Muscle of back (tissue), 11 donors: ENCODE data around the gene RPS3. TPM values are rescaled to one million over a fixed set of nuclear protein-coding genes. Genes with fewer than 3 reads are reported as not detected.
"Not testable (repeated sequence)": the region's sequence is repeated elsewhere in the genome, so short reads cannot be mapped to it uniquely, and the experiment has no call there.

Source experiments
- DNase-seq, 3 donors: peaks; one replicate each; pipeline versions ENCODE4 v3.0.0 to v3.0.0-alpha.2; 2013
- polyA plus RNA-seq, 10 donors: library from polyadenylated mRNA; unstranded; fragments of 120-200 nt; gene quantifications; one replicate each; pipeline ENCODE4 v1.2.1, GENCODE V29; 2013; ENCODE audit not compliant: insufficient read length in 10 of 10

RPS3 gene
- polyA plus RNA-seq, 10 donors = 2,502 to 3,842 (median 3,380) TPM

DNA sequence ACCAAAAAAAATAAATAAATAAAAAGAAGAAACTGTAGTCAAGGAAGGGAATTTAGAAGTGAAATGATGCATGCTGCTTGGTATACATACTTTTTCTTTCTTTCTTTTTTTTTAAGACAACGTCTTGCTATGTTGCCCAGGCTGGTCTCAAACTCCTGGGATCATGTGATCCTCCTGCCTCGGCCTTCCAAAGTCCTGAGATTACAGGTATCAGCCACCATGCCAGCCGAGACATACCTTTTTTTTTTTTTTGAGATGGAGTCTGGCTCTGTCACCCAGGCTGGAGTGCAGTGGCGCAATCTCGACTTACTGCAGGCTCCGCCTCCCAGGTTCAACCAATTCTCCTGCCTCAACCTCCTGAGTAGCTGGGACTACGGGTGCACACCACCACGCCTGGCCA is 26.1 kb upstream of the RPS3 start:
- DNase-seq = no peak

DNA sequence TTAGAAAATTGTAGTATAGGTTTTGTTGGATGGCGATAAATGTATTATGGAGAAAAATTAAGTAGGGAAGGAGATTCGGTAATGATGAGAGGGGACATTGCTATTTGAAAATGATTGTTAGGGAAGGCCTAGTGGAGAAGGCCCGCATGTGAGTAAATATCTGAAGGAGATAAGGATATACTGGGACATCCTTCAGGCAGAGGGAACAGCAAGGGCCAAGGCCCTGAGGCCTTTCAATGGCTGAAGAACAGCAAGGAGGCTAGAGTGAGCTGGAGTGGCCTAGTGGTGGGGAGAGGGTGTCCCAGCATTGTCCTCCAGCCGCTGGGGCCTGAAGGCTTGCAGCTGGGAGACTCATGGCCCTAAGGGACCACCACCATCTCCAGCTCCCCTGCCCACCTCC is 24.7 kb upstream of the RPS3 start:
- DNase-seq = no peak

DNA sequence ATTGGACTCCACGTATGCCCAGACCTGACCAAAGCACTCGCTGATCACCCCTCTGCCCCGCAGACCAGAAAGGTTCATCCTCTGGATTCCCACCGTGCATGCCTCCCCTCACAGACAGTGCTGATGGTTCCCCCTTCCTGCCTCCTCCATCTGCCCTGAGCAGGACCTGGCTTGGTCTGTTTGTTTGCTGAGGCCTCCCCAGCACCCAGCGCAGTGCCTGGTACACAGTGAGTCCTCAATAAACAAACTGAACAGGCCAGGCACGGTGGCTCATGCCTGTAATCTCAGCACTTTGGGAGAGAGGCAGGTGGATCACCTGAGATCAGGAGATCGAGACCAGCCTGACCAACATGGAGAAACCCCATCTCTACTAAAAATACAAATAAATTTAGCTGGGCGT is 23.7 kb upstream of the RPS3 start:
- no peak for DNase-seq

GRCh38 chr11:75376175-75376574 is 23.1 kb upstream of the RPS3 start:
- DNase-seq = no peak

DNA sequence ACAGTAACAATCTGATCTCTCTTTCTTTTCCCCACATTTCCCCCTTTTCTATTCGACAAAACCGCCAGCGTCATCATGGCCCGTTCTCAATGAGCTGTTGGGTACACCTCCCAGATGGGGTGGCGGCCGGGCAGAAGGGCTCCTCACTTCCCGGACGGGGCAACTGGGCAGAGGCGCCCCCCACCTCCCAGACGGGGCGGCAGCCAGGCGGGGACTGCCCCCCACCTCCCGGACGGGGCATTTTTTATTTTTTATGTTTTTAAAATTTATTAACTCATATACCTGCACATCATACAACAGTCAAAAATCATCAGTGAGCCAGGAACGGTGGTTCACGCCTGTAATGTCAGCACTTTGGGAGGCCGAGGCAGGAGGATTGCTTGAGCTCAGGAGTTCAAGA is 20.5 kb upstream of the RPS3 start:
- DNase-seq = not testable (repeated sequence)

- no peak for DNase-seq
Observed at GRCh38 chr11:75380245-75380644, 19.1 kb upstream of the RPS3 start.

- peak; percentile 45 to 50 (median 47) for DNase-seq
Observed at GRCh38 chr11:75380716-75381420, 18.4 kb upstream of the RPS3 start.

DNA sequence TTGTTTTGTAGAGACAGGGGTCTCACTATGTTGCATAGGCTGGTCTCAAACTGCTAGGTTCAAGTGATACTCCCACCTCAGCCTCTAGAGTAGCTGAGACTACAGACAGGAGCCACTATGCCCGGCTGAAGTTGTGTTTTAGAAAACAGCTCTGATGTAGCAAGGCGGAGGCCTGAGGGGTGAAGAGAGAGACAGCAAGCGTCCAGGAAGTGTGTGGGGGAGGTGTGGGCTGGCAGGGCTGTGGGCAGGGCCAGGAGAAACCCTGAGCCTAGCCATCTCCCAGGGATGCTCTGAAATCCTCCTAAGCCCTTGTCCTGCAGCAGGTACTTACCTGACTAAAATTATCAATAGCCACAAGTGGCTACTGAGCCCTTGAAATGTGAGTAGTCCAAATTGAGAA is 16.1 kb upstream of the RPS3 start:
- DNase-seq = no peak

DNA sequence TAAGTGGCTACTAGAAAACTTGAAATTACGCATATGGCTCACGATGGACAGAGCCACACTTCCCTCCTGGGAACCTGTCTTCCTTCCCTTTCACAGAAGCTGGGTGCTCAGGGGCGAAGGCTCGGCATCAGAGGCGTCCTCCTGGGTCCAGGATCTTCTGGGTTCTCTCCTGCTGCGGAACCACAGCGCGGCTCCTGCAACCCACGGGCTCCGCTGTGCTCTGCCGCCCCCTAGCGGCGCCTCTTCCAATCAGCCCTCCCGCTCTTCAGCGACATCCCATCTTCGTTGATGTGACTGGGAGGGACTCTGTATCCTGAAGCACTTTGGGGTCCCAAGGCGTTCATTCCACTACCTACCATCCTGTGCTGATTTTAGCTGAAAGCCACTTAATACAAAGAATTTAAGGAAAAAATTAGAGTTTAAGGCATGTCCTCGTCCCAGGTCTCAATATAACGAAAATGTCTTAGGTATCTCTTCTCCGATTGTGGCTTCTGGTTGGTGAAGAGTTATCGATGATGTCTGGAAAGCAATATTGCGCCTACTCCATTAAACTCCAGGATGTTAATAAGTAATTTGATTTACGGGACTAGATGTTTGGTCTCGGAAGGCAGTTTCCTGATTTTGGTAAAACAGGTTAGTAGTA is 14.8 kb upstream of the RPS3 start:
- DNase-seq = peak; percentile 58 to 87 (median 86)

DNA sequence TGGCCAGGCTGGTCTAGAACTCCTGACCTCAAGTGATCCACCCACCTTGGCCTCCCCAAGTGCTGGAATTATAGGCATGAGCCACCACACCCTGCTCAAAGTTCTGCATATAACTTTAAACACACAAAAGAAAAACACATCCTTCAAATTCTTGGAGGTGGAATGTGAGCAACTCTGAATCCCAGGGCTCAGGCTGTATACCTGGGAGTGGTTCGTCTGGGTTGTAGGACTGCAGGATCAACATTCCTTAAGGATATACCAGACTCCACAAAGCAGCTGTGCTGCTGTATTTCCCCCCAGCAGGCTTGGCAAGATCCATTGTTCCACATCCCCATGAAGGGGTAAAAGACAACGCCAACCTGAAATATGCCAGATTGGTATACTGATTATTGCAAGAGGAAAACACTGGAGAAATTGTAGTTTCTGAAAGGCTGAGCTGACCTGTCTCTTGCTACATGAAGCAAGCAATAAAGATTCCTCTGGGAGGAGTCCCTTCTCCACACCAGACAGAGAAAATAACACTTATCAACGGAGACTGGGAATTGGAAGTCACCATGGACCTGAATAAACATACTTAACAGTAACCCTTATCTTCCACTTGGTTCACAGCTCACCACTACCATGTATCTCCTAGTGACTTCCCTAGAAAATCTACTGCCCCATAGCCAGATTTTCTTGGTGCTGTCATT is 12.2 kb upstream of the RPS3 start:
- DNase-seq = no peak

GRCh38 chr11:75387736-75388294 is 11.5 kb upstream of the RPS3 start:
- no peak for DNase-seq

GRCh38 chr11:75388386-75389275 is 10.7 kb upstream of the RPS3 start:
- DNase-seq = peak; percentile 61 to 83 (median 69)

DNA sequence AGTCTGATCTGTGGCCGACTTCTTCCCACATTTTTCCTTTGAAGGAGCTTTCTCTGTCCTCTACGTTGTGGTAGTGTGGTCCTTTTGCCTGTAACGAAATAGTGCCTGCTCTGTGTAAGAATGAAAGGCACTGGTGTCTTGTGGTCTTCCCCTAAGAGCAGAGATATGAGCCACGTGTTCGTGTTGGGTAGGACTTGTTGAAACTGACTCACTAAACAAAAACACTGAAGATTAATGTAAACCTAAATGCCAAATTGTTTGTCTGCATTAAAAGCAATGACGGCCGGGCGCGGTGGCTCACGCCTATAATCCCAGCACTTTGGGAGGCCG is 10.1 kb upstream of the RPS3 start:
- no peak for DNase-seq

DNA sequence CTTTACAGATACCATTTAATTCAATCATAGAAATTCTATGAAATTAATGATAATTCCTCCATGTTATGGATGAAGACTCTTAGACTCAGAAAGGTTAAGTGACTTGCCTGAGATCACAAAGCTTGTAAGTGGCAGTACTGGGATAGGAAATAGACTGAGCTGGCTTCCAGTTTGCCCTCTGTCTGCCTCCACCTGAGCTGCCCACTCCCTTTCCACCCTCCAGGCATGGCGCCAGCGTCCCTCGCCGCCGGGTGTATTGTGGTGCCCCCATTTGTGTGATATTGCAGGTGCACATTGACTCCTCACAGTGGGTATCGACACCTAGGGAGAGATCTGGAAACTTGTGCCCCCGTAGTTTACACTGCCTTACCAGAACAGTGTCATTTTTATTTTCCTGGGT is 9.4 kb upstream of the RPS3 start:
- no peak for DNase-seq

GRCh38 chr11:75394085-75394840 is 5.1 kb upstream of the RPS3 start:
- DNase-seq = no peak

GRCh38 chr11:75398906-75399305 is 412 bp upstream of the RPS3 start:
- no peak for DNase-seq

- peak in 1 of 3 donors; percentile 65 for DNase-seq
Observed at GRCh38 chr11:75400146-75400865, 988 bp downstream of the RPS3 start.

DNA sequence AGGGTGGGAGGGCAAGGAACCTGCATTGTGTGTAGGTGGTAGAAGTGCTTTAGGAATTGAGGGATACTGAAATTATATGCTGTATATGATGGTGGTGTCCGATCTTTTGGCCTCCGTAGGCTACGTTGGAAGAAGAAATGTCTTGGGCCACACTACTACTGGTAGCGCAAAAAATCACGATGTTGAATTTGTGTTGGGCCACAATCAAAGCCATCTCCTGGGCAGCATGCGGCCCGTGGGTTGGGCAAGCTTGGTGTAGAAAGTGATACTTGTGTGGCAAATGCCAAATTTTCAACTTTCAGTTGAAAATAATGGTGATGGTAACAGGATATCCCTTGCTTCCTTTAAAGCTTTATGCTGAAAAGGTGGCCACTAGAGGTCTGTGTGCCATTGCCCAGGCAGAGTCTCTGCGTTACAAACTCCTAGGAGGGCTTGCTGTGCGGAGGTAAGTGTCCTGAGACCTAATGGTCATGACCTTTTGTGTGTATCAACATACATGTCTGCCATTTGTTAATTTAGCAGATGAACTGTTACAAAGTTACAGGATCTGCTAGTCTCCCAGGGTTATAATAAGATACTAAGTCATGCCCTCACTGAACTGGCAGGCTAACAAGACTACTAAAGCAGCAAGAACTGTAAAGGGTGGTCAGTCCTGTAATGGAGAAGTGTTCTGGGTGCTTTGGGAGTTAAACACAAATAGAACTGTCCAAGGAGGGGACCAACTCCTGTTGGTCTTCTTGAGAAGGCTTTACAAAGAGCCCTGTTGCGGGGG is 2.9 kb downstream of the RPS3 start:
- no peak for DNase-seq

GRCh38 chr11:75403037-75403436 is 3.7 kb downstream of the RPS3 start:
- DNase-seq = no peak
